Stimulated activated naive CD4-positive, alpha-beta T cell treated with Interleukin-2 at 50 U/mL for 16 hours (primary cell): ENCODE measurements around the gene TRMT61A.
A peak's percentile ranks its signal among the peaks of the same experiment; 100 is the strongest.
"Not testable (repeated sequence)": the region's sequence is repeated elsewhere in the genome, so short reads cannot be mapped to it uniquely, and the experiment has no call there.

ENCODE experiments used
- DNase-seq: peaks from one replicate; lab custom pipeline; 2025; lab: John Stamatoyannopoulos, UW

TRMT61A gene

DNA sequence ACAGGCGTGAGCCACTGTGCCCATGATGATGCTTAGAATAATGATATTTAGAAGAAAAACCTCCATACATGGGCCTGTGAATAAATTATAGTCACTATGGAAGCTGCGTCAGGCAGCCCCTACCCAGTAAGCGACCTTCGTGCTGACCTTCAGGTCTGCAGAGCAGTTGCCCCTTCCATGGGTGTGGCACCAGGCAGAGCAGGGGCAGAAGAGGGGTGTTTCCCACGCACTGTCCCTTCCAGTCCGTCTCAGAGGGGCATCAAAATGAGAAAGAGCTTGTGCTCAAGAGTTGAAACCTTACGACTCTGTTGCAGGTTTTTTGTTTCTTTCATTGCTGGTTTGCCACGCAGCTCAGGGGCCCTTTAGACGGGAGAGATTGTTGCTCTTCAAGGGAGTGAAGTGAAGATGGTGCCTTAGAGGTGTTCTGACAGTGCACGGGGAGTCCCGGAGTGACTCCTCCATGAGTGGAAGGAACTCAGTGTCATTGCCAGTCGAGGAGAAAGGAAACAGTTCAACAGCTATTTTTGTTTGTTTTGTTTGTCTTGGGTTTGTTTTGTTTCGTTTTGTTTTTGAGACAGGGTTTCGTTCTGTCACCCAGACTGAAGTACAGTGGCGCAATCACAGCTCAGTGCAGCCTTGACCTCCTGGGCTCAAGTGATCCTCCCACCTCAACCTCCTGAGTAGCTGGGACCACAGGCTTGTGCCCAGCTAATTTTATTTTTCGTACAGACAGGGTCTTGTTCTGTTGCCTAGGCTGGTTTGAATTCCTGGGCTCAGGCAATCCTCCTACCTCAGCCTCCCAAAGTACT is 20.3 kb upstream of the TRMT61A start:
- DNase-seq = no peak

DNA sequence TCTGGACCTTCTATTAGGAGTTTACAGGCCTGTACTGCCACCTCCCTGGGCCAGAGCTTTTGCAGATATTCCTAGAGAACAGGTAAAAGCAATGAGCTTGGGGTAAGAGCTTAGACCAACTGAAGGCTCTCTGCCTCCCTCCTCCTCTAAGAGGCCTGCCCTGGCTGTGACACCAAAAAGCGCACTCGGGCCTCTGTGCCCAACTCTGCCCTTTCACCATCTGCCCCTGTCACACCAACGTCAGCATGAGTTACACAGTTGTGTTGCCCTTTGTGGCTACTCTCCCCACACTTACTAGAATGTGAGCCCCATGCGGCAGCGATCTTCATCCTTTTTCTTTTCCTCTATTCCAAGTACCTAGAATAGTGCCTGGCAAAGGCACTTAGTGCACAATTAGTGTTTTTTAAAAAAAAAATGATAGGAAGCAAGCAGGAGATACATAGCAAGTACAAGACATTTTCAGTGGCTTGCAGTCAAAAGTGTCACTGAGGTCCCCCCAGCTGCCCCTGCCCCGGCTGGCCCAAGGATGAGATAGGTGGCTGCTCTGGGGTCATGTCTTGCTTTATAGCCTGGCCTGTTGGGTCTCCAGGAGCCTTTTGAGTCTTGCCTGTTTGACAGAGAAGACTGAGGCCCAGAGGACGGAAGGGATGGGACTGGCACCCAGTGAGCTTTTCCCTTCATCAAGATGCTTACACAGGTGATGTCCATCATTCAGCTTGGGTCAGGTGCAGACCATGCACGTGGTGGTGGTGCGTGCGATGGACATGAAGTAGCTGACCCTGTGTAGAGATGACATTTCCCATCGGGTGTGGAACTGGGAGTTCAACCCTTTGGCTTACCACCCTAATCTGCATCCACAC is 18.9 kb upstream of the TRMT61A start:
- no peak for DNase-seq

GRCh38 chr14:103510724-103511693 is 18.0 kb upstream of the TRMT61A start:
- no peak for DNase-seq

- not testable (repeated sequence) for DNase-seq
These were observed 16.8 kb upstream of the TRMT61A start for GRCh38 chr14:103512180-103512579.

DNA sequence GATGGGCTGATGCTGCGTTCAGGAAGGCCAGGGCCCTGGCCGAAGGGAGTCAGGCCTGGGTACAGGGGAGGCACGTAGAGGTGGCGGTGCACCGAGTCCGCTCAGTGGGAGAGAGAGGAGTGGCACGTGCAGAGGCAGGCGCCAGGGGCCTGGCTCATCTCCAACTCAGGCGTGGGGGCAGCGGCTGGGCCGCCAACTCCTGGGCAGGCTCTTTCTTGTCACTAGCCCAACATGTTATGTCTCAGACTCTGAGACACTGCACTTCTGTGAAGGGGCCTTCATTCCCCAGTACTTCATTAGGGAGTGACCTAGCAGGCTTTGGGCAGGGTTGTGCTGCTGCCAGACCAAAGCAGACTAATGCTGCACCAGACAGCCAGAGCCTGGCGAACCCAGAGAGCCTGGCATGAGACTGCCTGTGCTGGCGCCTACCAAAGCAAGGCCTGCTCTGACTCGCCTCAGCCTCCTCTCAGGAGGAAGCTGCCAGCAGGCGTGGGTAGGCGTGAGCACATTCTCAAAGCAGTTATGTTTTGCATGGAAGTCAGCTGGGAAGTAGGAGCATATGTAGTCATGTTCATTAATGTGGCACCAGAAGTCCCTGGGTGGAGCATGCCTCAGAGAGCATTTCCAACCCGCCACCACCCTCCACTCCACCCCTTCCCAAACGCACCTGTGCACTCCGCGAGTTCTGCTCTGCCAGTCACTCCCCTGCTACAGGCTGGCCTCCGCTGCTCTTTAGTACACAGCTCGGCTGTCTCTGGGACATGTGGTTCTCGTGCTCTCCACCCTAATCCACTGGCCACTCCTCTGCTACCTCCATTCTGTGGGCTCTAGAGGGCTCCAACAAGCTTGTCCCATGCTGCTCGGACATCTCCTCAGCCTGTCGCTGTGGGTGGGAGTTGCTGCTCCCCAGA is 16.0 kb upstream of the TRMT61A start:
- no peak for DNase-seq

GRCh38 chr14:103514596-103515421 is 14.2 kb upstream of the TRMT61A start:
- no peak for DNase-seq

GRCh38 chr14:103516426-103517173 is 12.4 kb upstream of the TRMT61A start:
- no peak for DNase-seq

- DNase-seq = no peak
These were observed 11.8 kb upstream of the TRMT61A start for GRCh38 chr14:103517174-103517566.

DNA sequence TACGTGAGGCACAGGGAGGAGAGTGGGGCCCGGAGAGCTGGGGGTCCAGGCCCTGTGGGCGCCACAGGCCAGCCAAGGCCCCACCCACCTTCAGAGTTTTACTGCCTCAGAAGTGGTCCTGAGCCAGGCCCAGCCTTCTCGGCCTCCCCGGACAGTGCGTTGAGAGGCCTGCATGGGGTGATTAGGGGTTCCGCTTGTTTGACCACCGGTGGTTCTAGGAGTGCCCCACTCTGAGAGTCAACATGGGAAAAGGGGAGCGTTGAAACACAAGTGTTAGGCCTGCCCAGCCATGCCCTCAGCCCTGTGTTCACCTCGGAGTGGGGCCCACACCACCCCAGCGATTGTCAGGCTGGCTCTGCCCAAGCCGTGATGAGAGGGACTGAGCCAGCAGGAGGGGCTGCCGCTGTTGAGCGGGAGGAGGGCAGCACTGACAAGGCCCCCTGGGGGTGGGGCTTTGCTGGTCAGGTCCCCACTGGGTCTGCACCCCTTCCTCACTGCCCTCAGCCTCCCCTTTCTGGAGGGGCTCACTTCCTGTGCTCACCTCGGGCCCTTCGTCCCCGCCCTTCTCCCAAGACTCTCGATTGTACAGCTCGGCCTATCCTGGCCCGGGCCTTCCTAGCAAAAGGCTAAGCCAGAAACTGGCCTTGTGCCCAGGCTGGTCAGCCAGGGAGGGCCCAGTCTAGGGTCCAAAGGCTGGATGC is 11.1 kb upstream of the TRMT61A start:
- no peak for DNase-seq

GRCh38 chr14:103518422-103519042 is 10.5 kb upstream of the TRMT61A start:
- DNase-seq = peak; percentile 42

- DNase-seq = no peak
These were observed 9.8 kb upstream of the TRMT61A start for GRCh38 chr14:103519043-103519836.

- DNase-seq = no peak
These were observed 9.2 kb upstream of the TRMT61A start for GRCh38 chr14:103519837-103520212.

DNA sequence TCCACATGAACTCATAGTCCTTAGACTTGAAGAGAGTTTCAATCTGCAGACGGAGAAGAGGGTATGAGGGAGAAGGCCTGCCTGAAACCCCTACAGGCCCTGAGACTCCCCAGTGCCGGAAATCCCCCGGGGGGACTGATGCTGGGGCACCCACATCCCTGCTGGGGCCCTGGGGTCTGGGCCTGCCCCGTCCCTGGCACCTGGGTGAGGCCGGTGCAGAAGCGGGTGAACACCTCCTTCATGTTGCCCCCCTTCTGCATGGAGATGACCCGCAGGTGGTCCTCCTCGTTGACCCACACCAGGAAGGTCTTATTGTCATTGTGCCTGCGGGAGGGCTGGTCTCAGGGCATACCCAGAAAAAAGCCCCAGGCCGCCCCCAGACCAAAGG is 8.7 kb upstream of the TRMT61A start:
- no peak for DNase-seq

DNA sequence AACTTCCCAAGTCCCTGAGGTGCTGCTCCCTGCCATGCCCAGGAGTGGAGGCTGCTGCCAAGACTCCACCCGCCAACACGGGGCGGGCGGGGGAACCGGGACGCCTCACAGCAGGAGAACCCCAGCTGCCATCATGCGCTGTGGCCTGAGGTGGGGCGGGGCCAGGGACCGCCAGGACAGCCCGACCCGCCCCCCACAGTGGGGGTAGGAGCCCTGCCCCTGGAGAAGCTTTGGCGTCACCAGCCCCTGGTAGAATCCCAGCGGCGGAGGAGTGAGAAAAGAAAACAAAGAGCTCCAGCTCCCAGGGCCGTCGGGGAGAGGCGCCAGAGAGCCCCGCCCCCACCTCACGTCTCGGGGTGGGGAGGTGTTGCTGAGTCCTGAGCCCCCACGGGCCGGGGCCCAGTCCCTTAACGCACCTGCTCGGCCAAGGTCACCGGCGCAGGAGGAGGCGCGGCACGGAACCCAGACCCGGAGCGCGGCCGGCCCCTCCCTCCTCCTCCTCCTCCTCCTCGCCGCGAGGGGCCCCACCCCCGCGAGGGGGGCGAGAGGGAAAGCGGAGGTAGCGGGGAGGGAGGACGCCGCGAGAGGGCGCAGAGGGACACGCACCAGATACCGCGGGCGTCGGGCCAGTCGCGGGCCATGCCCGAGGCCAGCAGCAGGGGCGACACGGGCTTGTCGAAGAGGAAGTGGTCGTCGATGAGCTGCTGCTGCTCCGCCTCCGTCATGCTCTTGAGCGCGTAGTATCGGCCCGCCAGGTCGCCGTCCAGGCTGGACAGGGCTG is 8.1 kb upstream of the TRMT61A start:
- peak; percentile 48 for DNase-seq

DNA sequence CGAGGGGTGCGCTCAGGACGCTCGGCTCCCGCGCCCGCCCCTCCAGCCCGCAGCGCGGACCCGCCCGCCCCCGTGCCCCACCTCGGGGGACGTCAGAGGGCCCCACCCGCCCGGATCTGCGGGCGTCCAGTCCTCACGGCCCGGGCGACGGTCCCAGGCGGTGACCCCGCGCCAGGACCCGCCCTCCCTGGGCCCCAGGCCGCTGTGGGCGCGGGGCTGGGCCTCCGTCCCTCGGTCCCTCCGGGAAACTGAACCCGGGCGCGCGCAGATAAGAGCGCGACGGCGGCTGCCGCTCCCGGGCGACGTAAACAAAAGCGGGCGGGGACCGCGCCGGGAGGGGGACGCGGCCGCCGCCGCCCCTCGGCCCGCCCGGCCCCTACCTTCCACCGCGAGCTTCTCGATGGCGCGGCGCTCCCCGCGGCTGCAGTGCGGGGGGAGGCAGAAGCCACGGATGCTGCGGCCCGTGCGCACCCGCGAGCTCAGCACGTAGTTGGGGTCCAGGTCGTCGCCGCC is 7.5 kb upstream of the TRMT61A start:
- no peak for DNase-seq

GRCh38 chr14:103521951-103522563 is 6.9 kb upstream of the TRMT61A start:
- DNase-seq = no peak
